UCSD-AML1 (cell line): Measurements from ENCODE around the gene CLEC2L.

Experiments
- DNase-seq: peaks from one replicate; lab custom pipeline; 2025; ENCODE audit not compliant: unreplicated experiment; lab: John Stamatoyannopoulos, UW

Gene CLEC2L

DNA sequence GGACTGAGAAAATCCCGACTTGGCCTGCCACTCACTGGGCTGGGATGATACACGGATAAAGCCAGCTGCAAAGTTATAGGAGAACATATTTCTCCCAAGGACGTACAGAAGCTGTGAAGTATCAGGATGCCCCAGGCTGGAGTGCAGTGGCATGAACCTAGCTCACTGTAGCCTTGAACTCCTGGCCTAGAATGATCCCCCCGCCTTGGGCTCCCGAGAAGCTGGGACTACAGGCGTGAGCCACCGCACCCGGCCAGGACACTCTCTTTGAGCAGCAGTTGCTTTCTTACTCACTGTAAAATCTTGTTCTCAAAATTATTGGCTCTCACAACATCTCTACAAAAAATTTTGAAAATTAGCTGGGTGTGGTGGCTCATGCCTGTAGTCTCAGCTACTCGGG is 50.4 kb downstream of the CLEC2L start:
- no peak for DNase-seq

GRCh38 chr7:139574618-139575337 is 51.3 kb downstream of the CLEC2L start:
- no peak for DNase-seq

GRCh38 chr7:139575338-139575680 is 51.8 kb downstream of the CLEC2L start:
- no peak for DNase-seq

DNA sequence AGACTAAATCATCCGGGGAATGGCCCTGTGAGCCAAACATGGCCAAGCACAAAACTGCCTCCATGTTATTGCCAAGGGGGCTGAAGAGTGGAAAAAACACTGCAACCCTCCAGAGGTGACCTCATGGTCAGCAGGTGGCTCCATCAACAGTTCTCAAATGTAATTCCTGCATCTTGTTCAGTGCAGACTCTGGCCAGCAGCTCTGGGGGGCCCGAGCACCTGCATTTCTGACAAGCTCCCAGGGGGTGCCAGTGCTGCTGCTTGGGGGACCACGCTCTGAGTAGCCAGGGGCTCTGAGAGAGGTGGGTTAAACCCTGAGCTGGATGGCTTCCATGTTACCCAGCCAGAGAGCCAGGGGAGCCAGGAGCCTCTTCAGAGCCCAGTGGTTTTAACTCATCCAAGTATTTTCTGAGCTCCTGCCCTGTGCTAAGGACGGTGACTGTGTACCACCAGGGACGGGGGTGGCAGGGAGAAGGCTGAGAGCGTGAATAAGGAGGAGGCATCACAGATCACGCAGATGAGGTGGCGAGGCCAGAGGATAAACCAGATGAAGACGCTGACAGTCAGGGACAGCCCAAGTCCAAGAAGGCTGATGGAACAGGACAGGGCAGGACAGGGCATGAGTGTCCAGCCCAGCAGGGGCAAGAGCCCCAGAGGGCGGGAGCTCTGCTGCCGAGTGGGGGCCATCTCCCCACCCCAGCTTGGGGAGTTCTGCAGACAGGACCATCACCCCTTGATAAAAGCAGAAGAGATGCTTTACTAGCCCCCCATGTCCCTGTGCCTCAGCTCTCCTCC is 52.9 kb downstream of the CLEC2L start:
- no peak for DNase-seq

GRCh38 chr7:139580435-139580834 is 57.0 kb downstream of the CLEC2L start:
- no peak for DNase-seq

GRCh38 chr7:139582130-139582650 is 58.7 kb downstream of the CLEC2L start:
- no peak for DNase-seq

- peak; percentile 53 for DNase-seq
Observed at GRCh38 chr7:139582671-139583155, 59.2 kb downstream of the CLEC2L start.

GRCh38 chr7:139583826-139584553 is 60.5 kb downstream of the CLEC2L start:
- DNase-seq, result peak; percentile 31

GRCh38 chr7:139585042-139585441 is 61.6 kb downstream of the CLEC2L start:
- no peak for DNase-seq

DNA sequence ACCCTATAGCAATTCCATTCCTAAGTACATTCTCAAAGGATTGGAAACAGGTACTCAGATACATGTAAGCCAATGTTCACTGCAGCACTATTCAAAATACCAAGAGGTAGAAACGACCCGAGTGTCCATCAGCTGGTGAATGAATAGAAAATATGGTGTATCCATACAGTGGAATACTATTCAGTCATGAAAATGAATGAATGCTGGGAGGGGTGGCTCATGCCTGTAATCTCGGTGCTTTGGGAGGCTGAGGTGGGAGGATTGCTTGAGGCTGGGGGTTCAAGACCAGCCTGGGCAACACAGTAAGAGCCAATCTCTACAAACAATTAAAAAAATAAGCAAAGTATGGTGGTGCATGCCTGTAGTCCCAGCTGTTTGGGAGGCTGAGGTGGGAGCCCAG is 62.8 kb downstream of the CLEC2L start:
- no peak for DNase-seq

DNA sequence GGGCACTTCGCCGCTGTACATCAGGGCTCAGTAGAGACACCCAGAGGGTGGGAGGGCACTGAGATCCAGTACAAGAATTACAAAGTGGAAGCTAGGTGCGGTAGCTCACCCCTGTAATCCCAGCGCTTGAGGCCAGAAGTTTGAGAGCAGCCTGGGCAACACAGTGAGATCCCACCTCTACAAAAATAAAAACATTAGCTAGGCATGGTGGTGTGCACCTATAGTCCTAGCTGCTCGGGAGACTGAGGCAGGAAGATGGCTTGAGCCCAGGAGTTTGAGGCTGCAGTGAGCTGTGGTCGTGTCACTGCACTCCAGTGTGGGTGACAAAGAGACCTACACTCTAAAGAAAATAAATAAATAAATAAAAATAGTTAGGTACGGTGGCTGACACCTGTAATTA is 64.0 kb downstream of the CLEC2L start:
- no peak for DNase-seq

GRCh38 chr7:139588632-139589031 is 65.1 kb downstream of the CLEC2L start:
- DNase-seq, result peak; percentile 25

DNA sequence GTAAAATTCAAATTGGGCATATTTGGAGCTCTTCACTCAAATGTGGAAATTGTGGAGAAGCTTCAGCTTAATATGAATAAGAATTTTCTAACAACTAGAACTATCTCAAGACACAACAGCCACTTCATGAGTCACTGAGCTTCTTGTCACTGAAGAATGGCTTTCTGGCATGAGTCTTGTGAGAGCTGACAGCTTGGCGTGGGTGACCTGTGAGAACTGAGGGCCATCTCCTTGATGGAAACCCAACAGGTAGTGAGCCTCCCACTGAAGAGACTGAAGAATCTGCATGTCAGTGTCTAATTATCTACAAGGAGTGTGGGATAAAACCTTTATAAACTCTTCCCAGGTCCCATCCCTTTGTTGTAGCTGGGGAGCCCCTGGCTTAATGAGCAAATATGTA is 66.0 kb downstream of the CLEC2L start:
- DNase-seq, result no peak

- DNase-seq, result no peak
Observed at GRCh38 chr7:139591550-139592195, 68.2 kb downstream of the CLEC2L start.

GRCh38 chr7:139592801-139593461 is 69.4 kb downstream of the CLEC2L start:
- no peak for DNase-seq

GRCh38 chr7:139594090-139594489 is 70.6 kb downstream of the CLEC2L start:
- no peak for DNase-seq
